ENCODE measurements around the gene BRD1. TPM values are rescaled to one million over a fixed set of nuclear protein-coding genes. Genes with fewer than 3 reads are reported as not detected.

The BRD1 gene
- total RNA-seq, 1 experiment from 2014 or later, result 31.3 TPM

GRCh38 chr22:49853981-49854831, 26.5 kb upstream of the BRD1 start:
- H3K9me3 ChIP-seq (ENCODE audit: control insufficient read depth in 1 of 2, insufficient read depth in 1 of 2, low read depth in 1 of 2, low read length in 2 of 2), result no peaks in the 10 kb centered on the region
- H3K4me1 ChIP-seq (ENCODE audit: control insufficient read depth in 1 of 2, insufficient read depth in 2 of 2, low read length in 2 of 2), result peaks cover 15 to 22% of the 10 kb centered on the region in 2 experiments
- no peak for DNase-seq (ENCODE audit: low read depth, low spot score)
- H3K4me3 ChIP-seq (replicated peaks in 1 of 2; ENCODE audit: low read depth in 1 of 2, low read length in 2 of 2), result peak overlapping the region; percentile 62 to 76
- peak; percentile 40 for ATAC-seq
- ChIA-PET RAD21 (ENCODE audit: low non-redundant PET in 1 of 2, low total read pairs in 2 of 2, uncharacterized antibody in 2 of 2, unreplicated experiment in 2 of 2) (no interaction called here), CTCF (no interaction called here), POLR2A (no interaction called here)
- no TSS peak for BruUV-seq (replicated peaks)
- H4K20me1 ChIP-seq (ENCODE audit: insufficient read depth), result no peaks in the 10 kb centered on the region; the same call in 1 of the 2 replicates
- H3K4me2 ChIP-seq (ENCODE audit: low read length), result peak overlapping the region; percentile 84
- TF ChIP-seq MAX (IDR thresholded peaks at IDR 0.05) (peak; percentile 35), ZFX (IDR thresholded peaks at IDR 0.05) (peak; percentile 81), RAD21 (IDR thresholded peaks at IDR 0.05; ENCODE audit: low read depth) (no peak)
- no peaks in the 10 kb centered on the region for H3K9me2 ChIP-seq (ENCODE audit: insufficient read depth)
- peak overlapping the region; percentile 74 for H3K9ac ChIP-seq (ENCODE audit: low read length)
- H3K27me3 ChIP-seq (ENCODE audit: insufficient read depth, low read length), result no peaks in the 10 kb centered on the region
- H3K36me3 ChIP-seq (ENCODE audit: control insufficient read depth in 1 of 2, insufficient read depth in 2 of 2, low read length in 2 of 2), result peaks cover 0 to 5% of the 10 kb centered on the region in 2 experiments; a peak in 1 of 4 replicates
- intact Hi-C loops (cut with micrococcal nuclease), result no loop called here
- H3K27ac ChIP-seq (ENCODE audit: low read depth, low read length), result peak overlapping the region; percentile 54
- H3K79me2 ChIP-seq (ENCODE audit: insufficient read depth, low read length), result peaks cover 51% of the 10 kb centered on the region
- no peak overlapping the region for H2AFZ ChIP-seq (ENCODE audit: low read depth, low read length, poor library complexity, severe bottlenecking)

GRCh38 chr22:49852898-49853894, 25.5 kb upstream of the BRD1 start, which contains the start of gene ZBED4:
Gene ZBED4, plus strand, starts transcription at chr22:49853844. Its CDS starts 29,819 bp downstream, at chr22:49883663.
- ChIA-PET POLR2A (no interaction called here), CTCF (no interaction called here), RAD21 (ENCODE audit: low non-redundant PET in 1 of 2, low total read pairs in 2 of 2, uncharacterized antibody in 2 of 2, unreplicated experiment in 2 of 2) (no interaction called here)
- H3K9ac ChIP-seq (ENCODE audit: low read length), result peak within 1 kb of the TSS; percentile 95
- ATAC-seq (peak; percentile 88), DNase-seq (ENCODE audit: low read depth, low spot score) (peak; percentile 90)
- H3K9me2 ChIP-seq (ENCODE audit: insufficient read depth), result no peaks in the 10 kb centered on the region
- no peaks in the 10 kb centered on the region for H3K36me3 ChIP-seq (ENCODE audit: control insufficient read depth in 1 of 2, insufficient read depth in 2 of 2, low read length in 2 of 2)
- peaks cover 15 to 22% of the 10 kb centered on the region in 2 experiments for H3K4me1 ChIP-seq (ENCODE audit: control insufficient read depth in 1 of 2, insufficient read depth in 2 of 2, low read length in 2 of 2)
- no peaks in the 10 kb centered on the region for H4K20me1 ChIP-seq (ENCODE audit: insufficient read depth)
- H3K27me3 ChIP-seq (ENCODE audit: insufficient read depth, low read length), result no peaks in the 10 kb centered on the region
- H3K79me2 ChIP-seq (ENCODE audit: insufficient read depth, low read length), result peaks cover 41% of the 10 kb centered on the region
- peak within 1 kb of the TSS; percentile 97 for H3K27ac ChIP-seq (ENCODE audit: low read depth, low read length)
- no peak within 1 kb of the TSS for H2AFZ ChIP-seq (ENCODE audit: low read depth, low read length, poor library complexity, severe bottlenecking)
- TSS peak; percentile 89 for BruUV-seq (replicated peaks)
- peak within 1 kb of the TSS; percentile 66 to 80 for H3K4me3 ChIP-seq (replicated peaks in 1 of 2; ENCODE audit: low read depth in 1 of 2, low read length in 2 of 2)
- intact Hi-C loops (cut with micrococcal nuclease), result no loop called here
- H3K9me3 ChIP-seq (ENCODE audit: control insufficient read depth in 1 of 2, insufficient read depth in 1 of 2, low read depth in 1 of 2, low read length in 2 of 2), result no peaks in the 10 kb centered on the region
- peak within 1 kb of the TSS; percentile 84 for H3K4me2 ChIP-seq (ENCODE audit: low read length)
- TF ChIP-seq EZH2 (IDR thresholded peaks at IDR 0.05) (no peak), ZFX (IDR thresholded peaks at IDR 0.05) (peak; percentile 83; the same call in 1 of the 2 replicates), EZH2phosphoT487 (IDR thresholded peaks at IDR 0.05; ENCODE audit: borderline replicate concordance) (no peak), POLR2AphosphoS5 (IDR thresholded peaks at IDR 0.05; ENCODE audit: low read depth, low read length) (peak; percentile 94), JUND (IDR thresholded peaks at IDR 0.05) (no peak), MAX (IDR thresholded peaks at IDR 0.05) (peak; percentile 67), ZNF274 (IDR thresholded peaks at IDR 0.05; ENCODE audit: low read depth, low read length) (no peak), YY1 (IDR thresholded peaks at IDR 0.05; ENCODE audit: extremely low read depth, insufficient replicate concordance, low read depth, low read length) (no peak), POLR2A (IDR thresholded peaks at IDR 0.05; ENCODE audit: borderline replicate concordance, extremely low read depth, insufficient read depth, insufficient read length) (peak; percentile 80), RAD21 (IDR thresholded peaks at IDR 0.05; ENCODE audit: low read depth) (no peak), SP1 (IDR thresholded peaks at IDR 0.05; ENCODE audit: low read depth) (no peak), FOSL1 (IDR thresholded peaks at IDR 0.05; ENCODE audit: low read depth) (no peak), SRF (IDR thresholded peaks at IDR 0.05; ENCODE audit: low read depth) (no peak), EGR1 (IDR thresholded peaks at IDR 0.05; ENCODE audit: low read depth) (peak; percentile 73), CEBPB (IDR thresholded peaks at IDR 0.05; ENCODE audit: low read depth) (no peak)
- TF ChIP-seq, protein P1, sequence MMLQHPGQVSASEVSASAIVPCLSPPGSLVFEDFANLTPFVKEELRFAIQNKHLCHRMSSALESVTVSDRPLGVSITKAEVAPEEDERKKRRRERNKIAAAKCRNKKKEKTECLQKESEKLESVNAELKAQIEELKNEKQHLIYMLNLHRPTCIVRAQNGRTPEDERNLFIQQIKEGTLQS (IDR thresholded peaks at IDR 0.05), result no peak
